Mesendoderm (in vitro differentiated cells): Measurements from ENCODE around the gene GLDC.

Source experiments
- DNase-seq: peaks from one replicate; pipeline ENCODE4 v3.0.0; 2013
- H2AK5ac ChIP-seq: 2 replicates; pipeline ENCODE4 v1.6.1; 2013; ENCODE audit warnings: low read length, inconsistent platforms
- H2BK120ac ChIP-seq: 2 replicates; pipeline ENCODE4 v1.6.1; 2013; ENCODE audit warnings: low read depth, mild to moderate bottlenecking, low read length, moderate library complexity, mixed read lengths
- H2BK15ac ChIP-seq: replicated peaks from 2 replicates; pipeline ENCODE4 v1.6.1; 2013; ENCODE audit warnings: low read depth, mild to moderate bottlenecking, moderate library complexity
- H2BK5ac ChIP-seq: 2 replicates; pipeline ENCODE4 v1.6.1; 2013; ENCODE audit warnings: low read length, inconsistent platforms
- H3K18ac ChIP-seq: 2 replicates; pipeline ENCODE4 v1.6.1; 2013; ENCODE audit warnings: mild to moderate bottlenecking, low read length, mixed read lengths
- H3K23ac ChIP-seq: one replicate; pipeline ENCODE4 v1.6.1; 2013; ENCODE audit warnings: low read length
- H3K27ac ChIP-seq: 2 replicates; pipeline ENCODE4 v1.5.1; 2013; ENCODE audit warnings: low read depth, mild to moderate bottlenecking, inconsistent platforms, low read length, moderate library complexity
- H3K27me3 ChIP-seq: 2 replicates; pipeline ENCODE4 v1.6.1; 2013; ENCODE audit warnings: low read length, control low read depth, mild to moderate bottlenecking, inconsistent platforms; ENCODE audit not compliant: insufficient read depth, poor library complexity
- H3K36me3 ChIP-seq: 2 replicates; pipeline ENCODE4 v1.6.1; 2013; ENCODE audit warnings: low read length, inconsistent platforms; ENCODE audit not compliant: control insufficient read depth, insufficient read depth
- H3K4ac ChIP-seq: one replicate; pipeline ENCODE4 v1.6.1; 2013; ENCODE audit warnings: low read depth, mild to moderate bottlenecking, low read length, moderate library complexity
- H3K4me1 ChIP-seq: 2 replicates; pipeline ENCODE4 v1.6.1; 2013; ENCODE audit warnings: low read depth, low read length, inconsistent platforms; ENCODE audit not compliant: control insufficient read depth
- H3K4me2 ChIP-seq: 2 replicates; pipeline ENCODE4 v1.6.1; 2013; ENCODE audit warnings: low read length
- H3K4me3 ChIP-seq: 2 replicates; pipeline ENCODE4 v1.5.1; 2013; ENCODE audit warnings: mild to moderate bottlenecking, low read length
- H3K56ac ChIP-seq: one replicate; pipeline ENCODE4 v1.6.1; 2013; ENCODE audit warnings: low read length
- H3K79me1 ChIP-seq: 2 replicates; pipeline ENCODE4 v1.6.1; 2013; ENCODE audit warnings: low read length, inconsistent platforms
- H3K79me2 ChIP-seq: 2 replicates; pipeline ENCODE4 v1.6.1; 2013; ENCODE audit warnings: mild to moderate bottlenecking, low read length; ENCODE audit not compliant: control insufficient read depth, insufficient read depth
- H3K9ac ChIP-seq: 2 replicates; pipeline ENCODE4 v1.6.1; 2013; ENCODE audit warnings: low read length, inconsistent platforms
- H4K5ac ChIP-seq: one replicate; pipeline ENCODE4 v1.6.1; 2013; ENCODE audit warnings: low read length
- H4K8ac ChIP-seq: one replicate; pipeline ENCODE4 v1.6.1; 2013; ENCODE audit warnings: low read depth, mild to moderate bottlenecking, control low read depth, low read length, moderate library complexity
- WGBS: extraction: QIAGEN DNeasy Blood & Tissue Kit; methylation state at CpG from one replicate; pipeline ENCODE4 v1.1.7; 2013; ENCODE audit warnings: low lambda C conversion rate, missing lambda C conversion rate; ENCODE audit not compliant: insufficient coverage; ENCODE audit errors: extremely low coverage; 5-methylcytosine and 5-hydroxymethylcytosine counted together

GLDC gene

DNA sequence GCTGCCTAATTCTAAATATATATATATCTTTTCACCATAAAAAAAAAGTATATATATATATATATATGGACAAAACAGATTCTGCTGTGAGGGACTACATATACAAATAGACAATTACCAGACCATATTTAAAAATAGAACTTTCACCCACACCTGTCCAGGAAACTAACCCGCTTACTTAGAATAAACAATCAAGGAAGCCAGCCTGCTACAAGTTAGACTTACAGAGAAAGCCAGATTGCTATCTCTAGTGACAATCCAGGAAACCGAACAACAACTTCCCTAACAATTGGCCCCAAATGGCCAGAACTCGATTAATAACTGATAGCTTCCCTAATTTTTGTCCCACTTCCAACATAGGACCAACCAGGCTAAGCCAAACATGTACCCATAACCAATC is 5.9 kb downstream of the GLDC start:
- H3K9ac ChIP-seq: no peak overlapping the region
- no peaks in the 10 kb centered on the region for H3K36me3 ChIP-seq
- H3K79me1 ChIP-seq: peaks cover 4% of the 10 kb centered on the region
- H3K4me1 ChIP-seq: no peaks in the 10 kb centered on the region
- H3K27ac ChIP-seq: no peak overlapping the region
- no peaks in the 10 kb centered on the region for H3K27me3 ChIP-seq
- no peak overlapping the region for H4K5ac ChIP-seq
- H3K56ac ChIP-seq: no peak overlapping the region
- no peak overlapping the region for H4K8ac ChIP-seq
- DNase-seq: no peak
- WGBS: no CpG with 5 or more reads among the region's 3 CpGs
- H2BK15ac ChIP-seq: no peak overlapping the region
- no peak overlapping the region for H3K4me2 ChIP-seq
- H3K23ac ChIP-seq: no peak overlapping the region
- no peak overlapping the region for H2BK5ac ChIP-seq
- no peak overlapping the region for H2AK5ac ChIP-seq
- H3K4me3 ChIP-seq: no peak overlapping the region
- H2BK120ac ChIP-seq: no peak overlapping the region
- no peak overlapping the region for H3K18ac ChIP-seq
- H3K4ac ChIP-seq: no peak overlapping the region
- H3K79me2 ChIP-seq: peaks cover 2% of the 10 kb centered on the region

DNA sequence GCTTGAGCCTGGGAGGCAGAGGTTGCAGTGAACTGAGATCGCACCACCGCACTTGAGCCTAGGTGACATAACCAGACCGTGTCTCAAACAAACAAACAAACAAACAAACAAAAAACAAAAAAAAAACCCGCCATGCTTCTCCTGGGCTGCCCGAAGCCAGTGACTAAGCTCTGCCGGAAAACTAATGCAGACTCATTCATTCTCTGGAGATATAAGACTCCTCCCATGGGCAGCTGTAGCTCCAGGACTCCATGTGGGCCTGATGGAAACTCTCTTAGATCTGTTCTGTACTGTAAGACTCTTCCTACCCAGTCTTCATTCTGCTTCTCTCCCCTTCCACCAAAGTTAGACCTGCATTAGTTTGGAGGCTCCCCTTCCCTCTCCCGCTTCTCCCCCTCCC is 11.1 kb downstream of the GLDC start:
- Histone ChIP-seq H2BK5ac (no peak overlapping the region), H3K9ac (no peak overlapping the region), H3K23ac (no peak overlapping the region), H4K8ac (no peak overlapping the region), H3K56ac (no peak overlapping the region), H3K4me2 (no peak overlapping the region), H2AK5ac (no peak overlapping the region), H3K79me1 (no peaks in the 10 kb centered on the region), H3K4me1 (peaks cover 10% of the 10 kb centered on the region), H4K5ac (no peak overlapping the region), H3K4ac (no peak overlapping the region), H3K27me3 (no peaks in the 10 kb centered on the region), H3K27ac (no peak overlapping the region), H3K79me2 (no peaks in the 10 kb centered on the region), H2BK120ac (no peak overlapping the region), H3K36me3 (no peaks in the 10 kb centered on the region), H2BK15ac (no peak overlapping the region), H3K18ac (no peak overlapping the region), H3K4me3 (no peak overlapping the region)
- DNase-seq: no peak
- WGBS: no CpG with 5 or more reads among the region's 7 CpGs

DNA sequence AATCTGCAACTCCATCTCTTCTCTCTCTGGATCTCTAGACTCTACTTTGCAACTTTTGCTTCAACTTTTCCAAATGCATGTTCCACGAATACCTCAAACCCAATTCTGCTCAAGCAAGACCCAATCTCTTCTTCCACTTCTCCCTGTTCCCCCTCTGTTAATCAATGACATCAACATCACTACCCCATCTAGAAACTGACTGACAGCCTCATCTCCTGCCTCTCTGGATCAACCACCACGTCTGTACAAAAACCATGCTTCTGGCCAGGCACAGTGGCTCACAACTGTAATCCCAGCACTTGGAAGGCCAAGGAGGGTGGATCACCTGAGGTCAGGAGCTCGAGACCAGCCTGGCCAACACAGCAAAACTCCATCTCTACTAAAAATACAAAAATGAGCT is 12.2 kb downstream of the GLDC start:
- Histone ChIP-seq H2BK120ac (no peak overlapping the region), H2AK5ac (no peak overlapping the region), H3K4me2 (no peak overlapping the region), H4K8ac (no peak overlapping the region), H3K27ac (no peak overlapping the region), H3K36me3 (no peaks in the 10 kb centered on the region), H3K23ac (no peak overlapping the region), H4K5ac (no peak overlapping the region), H3K9ac (no peak overlapping the region), H2BK15ac (no peak overlapping the region), H3K56ac (peak overlapping the region; percentile 64), H3K79me2 (no peaks in the 10 kb centered on the region), H3K4me1 (peaks cover 10% of the 10 kb centered on the region), H3K18ac (no peak overlapping the region), H3K79me1 (no peaks in the 10 kb centered on the region), H3K27me3 (no peaks in the 10 kb centered on the region), H3K4me3 (no peak overlapping the region), H3K4ac (no peak overlapping the region), H2BK5ac (no peak overlapping the region)
- DNase-seq: no peak
- WGBS: no CpG with 5 or more reads among the region's 3 CpGs

DNA sequence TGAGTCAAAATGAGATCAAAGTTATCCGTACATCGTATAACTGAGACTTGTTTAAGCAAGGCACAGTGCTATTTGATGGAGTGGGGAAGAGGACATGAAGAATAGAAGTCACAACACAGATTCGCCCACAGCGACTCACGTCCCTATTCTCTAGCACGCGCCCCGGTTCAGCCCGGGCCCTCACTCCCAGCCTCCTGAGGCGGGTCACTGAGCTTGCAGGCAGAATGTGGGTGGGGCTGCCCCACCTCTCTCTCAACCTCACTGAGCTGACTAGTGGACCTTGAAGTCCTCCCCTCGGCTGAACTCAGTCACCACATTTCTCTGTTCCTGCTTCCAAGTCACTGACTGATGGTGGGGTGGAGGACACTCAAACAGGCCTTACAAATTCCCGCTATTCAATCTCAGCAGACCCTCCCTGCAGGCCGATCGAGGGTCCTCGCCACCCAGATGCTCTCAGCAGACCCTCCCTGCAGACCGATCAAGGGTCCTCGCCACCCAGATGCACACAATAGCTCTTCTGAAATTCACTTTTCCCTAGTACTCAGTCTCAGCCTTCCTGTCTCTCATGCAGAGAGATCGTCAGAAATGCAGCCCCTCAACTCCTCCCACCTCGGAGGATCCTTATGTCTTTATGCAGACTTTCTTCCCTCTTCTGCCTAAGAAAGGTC is 12.9 kb downstream of the GLDC start:
- H3K4me3 ChIP-seq: no peak overlapping the region
- no peak overlapping the region for H3K27ac ChIP-seq
- H2BK120ac ChIP-seq: no peak overlapping the region
- H3K56ac ChIP-seq: peak overlapping the region; percentile 30
- no peak overlapping the region for H3K9ac ChIP-seq
- WGBS: no CpG with 5 or more reads among the region's 19 CpGs
- no peak overlapping the region for H3K23ac ChIP-seq
- peaks cover 10% of the 10 kb centered on the region for H3K4me1 ChIP-seq
- no peak overlapping the region for H3K4ac ChIP-seq
- no peak overlapping the region for H2BK5ac ChIP-seq
- H3K36me3 ChIP-seq: no peaks in the 10 kb centered on the region
- no peaks in the 10 kb centered on the region for H3K79me2 ChIP-seq
- H4K8ac ChIP-seq: no peak overlapping the region
- H3K18ac ChIP-seq: no peak overlapping the region
- H2BK15ac ChIP-seq: no peak overlapping the region
- H4K5ac ChIP-seq: no peak overlapping the region
- no peak overlapping the region for H2AK5ac ChIP-seq
- DNase-seq: peak; percentile 59
- H3K27me3 ChIP-seq: no peaks in the 10 kb centered on the region
- no peak overlapping the region for H3K4me2 ChIP-seq
- H3K79me1 ChIP-seq: no peaks in the 10 kb centered on the region

DNA sequence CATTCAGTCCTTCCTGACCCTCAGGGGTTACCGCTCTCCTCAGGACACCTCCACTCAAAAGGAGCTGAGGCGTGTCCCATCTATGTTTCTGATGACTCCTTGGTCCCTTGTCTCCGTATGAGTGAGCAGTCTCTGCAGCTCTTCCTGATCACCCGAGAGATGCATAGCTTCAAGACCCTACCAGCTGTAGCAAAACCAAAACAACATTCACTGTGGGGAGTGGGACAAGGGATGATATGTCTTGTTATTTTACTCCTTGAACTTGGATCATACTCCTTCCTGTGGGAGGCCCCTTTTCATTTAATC is 14.4 kb downstream of the GLDC start:
- Histone ChIP-seq H3K79me1 (no peaks in the 10 kb centered on the region), H3K4me3 (no peak overlapping the region), H4K8ac (no peak overlapping the region), H3K56ac (peak overlapping the region; percentile 18), H2BK15ac (no peak overlapping the region), H3K23ac (no peak overlapping the region), H4K5ac (no peak overlapping the region), H3K36me3 (no peaks in the 10 kb centered on the region), H3K4ac (no peak overlapping the region), H2AK5ac (no peak overlapping the region), H3K9ac (no peak overlapping the region), H3K27me3 (no peaks in the 10 kb centered on the region), H3K4me2 (no peak overlapping the region), H3K18ac (no peak overlapping the region), H2BK120ac (no peak overlapping the region), H3K4me1 (peaks cover 13% of the 10 kb centered on the region), H3K79me2 (no peaks in the 10 kb centered on the region), H2BK5ac (no peak overlapping the region), H3K27ac (no peak overlapping the region)
- no peak for DNase-seq
- no CpG with 5 or more reads among the region's 4 CpGs for WGBS

DNA sequence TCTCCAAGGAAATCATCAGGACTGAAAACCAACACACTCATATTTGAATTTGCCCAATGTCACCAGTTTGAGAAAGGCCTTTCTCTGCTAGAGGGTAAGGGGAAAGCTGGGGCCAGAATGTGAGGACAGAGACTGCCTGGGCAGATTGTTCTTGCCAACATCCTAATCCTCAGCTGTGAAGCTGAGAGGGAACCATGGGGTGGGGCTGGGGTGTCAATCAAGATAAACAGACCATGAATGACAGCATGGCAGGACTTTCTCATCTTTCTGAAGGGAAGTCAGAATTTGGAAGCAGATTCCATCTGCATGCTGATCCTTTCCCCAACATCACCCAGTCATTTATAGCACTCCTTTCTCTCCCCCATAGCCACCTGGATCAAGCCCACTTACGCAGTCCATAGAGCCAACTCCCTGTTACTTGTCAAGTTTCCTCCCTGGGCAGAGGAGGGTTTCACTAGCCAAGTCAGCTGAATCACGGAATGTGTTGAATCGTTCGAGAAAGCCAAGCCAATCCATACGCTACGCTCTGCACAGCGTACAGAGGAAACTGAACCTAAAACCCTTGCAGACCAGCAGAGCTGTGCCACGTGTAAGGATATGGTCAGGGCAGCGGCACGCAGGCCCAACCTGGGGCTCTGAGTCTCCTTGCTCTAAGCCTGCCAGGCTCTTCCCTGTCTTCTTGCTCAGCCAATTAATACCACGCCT is 14.9 kb downstream of the GLDC start:
- no peak overlapping the region for H3K4me3 ChIP-seq
- H3K79me1 ChIP-seq: no peaks in the 10 kb centered on the region
- no peak overlapping the region for H3K9ac ChIP-seq
- no peak overlapping the region for H3K18ac ChIP-seq
- H2BK15ac ChIP-seq: no peak overlapping the region
- no peak overlapping the region for H4K8ac ChIP-seq
- H3K36me3 ChIP-seq: no peaks in the 10 kb centered on the region
- H3K4ac ChIP-seq: no peak overlapping the region
- H2BK5ac ChIP-seq: no peak overlapping the region
- H3K23ac ChIP-seq: no peak overlapping the region
- no peak overlapping the region for H2BK120ac ChIP-seq
- peaks cover 17% of the 10 kb centered on the region for H3K4me1 ChIP-seq
- no peak overlapping the region for H4K5ac ChIP-seq
- H3K79me2 ChIP-seq: no peaks in the 10 kb centered on the region
- WGBS: no CpG with 5 or more reads among the region's 11 CpGs
- no peak for DNase-seq
- H3K27ac ChIP-seq: no peak overlapping the region
- no peaks in the 10 kb centered on the region for H3K27me3 ChIP-seq
- no peak overlapping the region for H3K4me2 ChIP-seq
- H3K56ac ChIP-seq: peak overlapping the region; percentile 18
- no peak overlapping the region for H2AK5ac ChIP-seq
